Stimulated activated naive CD8-positive, alpha-beta T cell treated with anti-CD3 and anti-CD28 coated beads, Interleukin-15, amount 100 ng/mL, for 72 hours (primary cell): ENCODE results near the gene ADORA2A.

Experiments used
- ATAC-seq: fragments of 150-1000 bp; cut with Tn5 transposase; 2 replicates; pipeline ENCODE4 v1.10.0; 2021; ENCODE audit warnings: mild to moderate bottlenecking, moderate library complexity
- DNase-seq, 2 donors: peaks; one replicate each; pipeline ENCODE4 v3.0.0; 2021 to 2022
- H3K27ac Mint-ChIP-seq, 2 donors: one replicate each; pipeline ENCODE4 v1.8.0; 2022; ENCODE audit warnings: mild to moderate bottlenecking in 2 of 2, mixed read lengths in 2 of 2, moderate library complexity in 2 of 2
- H3K27me3 Mint-ChIP-seq: one replicate; pipeline ENCODE4 v1.8.0; 2022; ENCODE audit warnings: mixed read lengths
- H3K4me1 Mint-ChIP-seq: one replicate; pipeline ENCODE4 v1.8.0; 2022; ENCODE audit warnings: mild to moderate bottlenecking, mixed read lengths
- H3K4me3 Mint-ChIP-seq, 2 donors: one replicate each; pipeline ENCODE4 v1.8.0; 2022; ENCODE audit warnings: mild to moderate bottlenecking in 2 of 2, mixed read lengths in 2 of 2, moderate library complexity in 1 of 2
- H3K9me3 Mint-ChIP-seq, 2 donors: one replicate each; pipeline ENCODE4 v1.8.0; 2022; ENCODE audit warnings: mixed read lengths in 2 of 2

The ADORA2A gene

GRCh38 chr22:24432059-24432853, 4.9 kb downstream of the ADORA2A start:
- Mint-ChIP-seq H3K4me1 (peaks cover 94% of the 10 kb centered on the region), H3K27ac (peak overlapping the region; percentile 92 to 95), H3K9me3 (no peaks in the 10 kb centered on the region), H3K27me3 (no peaks in the 10 kb centered on the region), H3K4me3 (peak overlapping the region; percentile 70 to 91)
- ATAC-seq (no peak), DNase-seq (no peak)

GRCh38 chr22:24433001-24433827, 5.8 kb downstream of the ADORA2A start:
- no peak for ATAC-seq
- peaks cover 98% of the 10 kb centered on the region for H3K4me1 Mint-ChIP-seq
- DNase-seq, result no peak

GRCh38 chr22:24433828-24434470, 6.5 kb downstream of the ADORA2A start:
- ATAC-seq (peak; percentile 84), DNase-seq (no peak)
- Mint-ChIP-seq H3K4me3 (peak overlapping the region; percentile 79 to 87), H3K9me3 (no peaks in the 10 kb centered on the region), H3K27me3 (no peaks in the 10 kb centered on the region), H3K27ac (peak overlapping the region; percentile 97 to 99), H3K4me1 (peaks cover 98% of the 10 kb centered on the region)

More at GRCh38 chr22:24433001-24433827, 5.8 kb downstream of the ADORA2A start:
- Mint-ChIP-seq H3K4me3 (peak overlapping the region; percentile 79 to 91), H3K27ac (peak overlapping the region; percentile 92 to 99), H3K27me3 (no peaks in the 10 kb centered on the region), H3K9me3 (no peaks in the 10 kb centered on the region)

GRCh38 chr22:24434471-24435322, 7.3 kb downstream of the ADORA2A start:
- ATAC-seq, result peak; percentile 91
- peak; percentile 85 to 96 for DNase-seq
- Mint-ChIP-seq H3K27ac (peak overlapping the region; percentile 97 to 99), H3K27me3 (no peaks in the 10 kb centered on the region), H3K4me3 (peak overlapping the region; percentile 79 to 87), H3K4me1 (peaks cover 98% of the 10 kb centered on the region), H3K9me3 (no peaks in the 10 kb centered on the region)

- Mint-ChIP-seq H3K9me3 (no peaks in the 10 kb centered on the region), H3K4me1 (peaks cover 98% of the 10 kb centered on the region), H3K27ac (peak overlapping the region; percentile 97 to 99), H3K4me3 (peak overlapping the region; percentile 79 to 87), H3K27me3 (no peaks in the 10 kb centered on the region)
- ATAC-seq, result no peak
- DNase-seq, result no peak
Observed at GRCh38 chr22:24435323-24435645, 7.9 kb downstream of the ADORA2A start.

GRCh38 chr22:24435861-24436371, 8.5 kb downstream of the ADORA2A start:
- Mint-ChIP-seq H3K27ac (peak overlapping the region; percentile 97 to 99), H3K27me3 (no peaks in the 10 kb centered on the region), H3K9me3 (no peaks in the 10 kb centered on the region), H3K4me3 (peak overlapping the region; percentile 56 to 79), H3K4me1 (peaks cover 98% of the 10 kb centered on the region)
- ATAC-seq (no peak), DNase-seq (no peak)

GRCh38 chr22:24436553-24436952, 9.2 kb downstream of the ADORA2A start:
- DNase-seq, result no peak
- Mint-ChIP-seq H3K27ac (peak overlapping the region; percentile 71 to 97), H3K4me1 (peaks cover 98% of the 10 kb centered on the region), H3K9me3 (no peaks in the 10 kb centered on the region), H3K27me3 (no peaks in the 10 kb centered on the region), H3K4me3 (peak overlapping the region in 1 of 2 donors; percentile 62)
- no peak for ATAC-seq

- peak overlapping the region in 1 of 2 donors; percentile 62 for H3K4me3 Mint-ChIP-seq
- no peak for ATAC-seq
- peaks cover 98% of the 10 kb centered on the region for H3K4me1 Mint-ChIP-seq
- no peaks in the 10 kb centered on the region for H3K9me3 Mint-ChIP-seq
- H3K27ac Mint-ChIP-seq, result peak overlapping the region; percentile 54 to 97
- no peaks in the 10 kb centered on the region for H3K27me3 Mint-ChIP-seq
- no peak for DNase-seq
Observed at GRCh38 chr22:24437091-24437490, 9.7 kb downstream of the ADORA2A start.

- DNase-seq, result no peak
- Mint-ChIP-seq H3K9me3 (no peaks in the 10 kb centered on the region), H3K27me3 (no peaks in the 10 kb centered on the region), H3K27ac (peak overlapping the region in 1 of 2 donors; percentile 97), H3K4me3 (peak overlapping the region in 1 of 2 donors; percentile 37), H3K4me1 (peaks cover 98% of the 10 kb centered on the region)
- no peak for ATAC-seq
Observed at GRCh38 chr22:24437741-24438328, 10.4 kb downstream of the ADORA2A start.

GRCh38 chr22:24440270-24440717, 12.9 kb downstream of the ADORA2A start:
- peak overlapping the region in 1 of 2 donors; percentile 57 for H3K27ac Mint-ChIP-seq
- no peaks in the 10 kb centered on the region for H3K27me3 Mint-ChIP-seq
- H3K4me1 Mint-ChIP-seq, result peaks cover 98% of the 10 kb centered on the region
- DNase-seq, result no peak
- no peak overlapping the region for H3K4me3 Mint-ChIP-seq
- no peaks in the 10 kb centered on the region for H3K9me3 Mint-ChIP-seq
- no peak for ATAC-seq

GRCh38 chr22:24440718-24441405, 13.5 kb downstream of the ADORA2A start:
- ATAC-seq, result no peak
- no peak overlapping the region for H3K4me3 Mint-ChIP-seq
- H3K9me3 Mint-ChIP-seq, result no peaks in the 10 kb centered on the region
- no peak for DNase-seq
- peaks cover 98% of the 10 kb centered on the region for H3K4me1 Mint-ChIP-seq
- no peaks in the 10 kb centered on the region for H3K27me3 Mint-ChIP-seq
- peak overlapping the region; percentile 36 to 57 for H3K27ac Mint-ChIP-seq

- Mint-ChIP-seq H3K4me1 (peaks cover 95% of the 10 kb centered on the region), H3K4me3 (no peak overlapping the region), H3K27ac (peak overlapping the region in 1 of 2 donors; percentile 95), H3K27me3 (no peaks in the 10 kb centered on the region), H3K9me3 (no peaks in the 10 kb centered on the region)
- DNase-seq (no peak), ATAC-seq (no peak)
Observed at GRCh38 chr22:24441406-24442351, 14.3 kb downstream of the ADORA2A start.

- ATAC-seq, result no peak
- Mint-ChIP-seq H3K4me3 (no peak overlapping the region), H3K4me1 (peaks cover 88% of the 10 kb centered on the region), H3K27me3 (no peaks in the 10 kb centered on the region), H3K27ac (peak overlapping the region in 1 of 2 donors; percentile 95), H3K9me3 (no peaks in the 10 kb centered on the region)
- DNase-seq, result no peak
Observed at GRCh38 chr22:24442352-24442744, 14.9 kb downstream of the ADORA2A start.
